GM18858 (cell line): ENCODE results near the gene ARX.

Experiments
- ATAC-seq: cut with Tn5 transposase; IDR thresholded peaks from one replicate; pipeline ENCODE4 v1.9.1; 2021; ENCODE audit not compliant: unreplicated experiment

ARX gene

GRCh38 chrX:25016938-25017598, 1.3 kb upstream of the ARX start:
- no peak for ATAC-seq

GRCh38 chrX:25016361-25016671, 551 bp upstream of the ARX start:
- no peak for ATAC-seq

DNA sequence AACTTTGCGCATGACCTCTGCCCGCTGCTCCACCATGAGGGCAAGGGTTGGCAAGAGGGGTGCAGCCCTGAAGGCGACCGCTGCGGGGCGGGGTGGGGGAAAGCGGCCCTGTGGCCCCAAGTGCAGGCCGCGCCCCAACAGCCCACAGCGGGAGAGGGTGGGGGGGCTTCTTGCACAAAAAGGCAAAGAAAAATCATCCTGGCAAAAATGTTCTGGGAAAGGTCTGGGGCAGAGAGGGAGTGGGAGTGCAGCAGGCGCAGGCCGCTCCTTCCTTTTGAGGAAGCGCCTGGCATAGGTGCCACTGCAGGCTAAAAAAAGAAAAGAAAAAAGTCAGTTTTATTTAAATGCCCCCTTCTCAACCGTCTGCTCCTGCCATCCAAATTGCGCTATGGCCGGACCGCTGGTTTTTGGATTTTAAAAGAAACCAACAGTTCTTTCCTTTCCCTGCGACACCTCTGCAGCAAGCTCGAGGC, 1.4 kb downstream of the ARX start:
- ATAC-seq: no peak

- no peak for ATAC-seq
These were observed 2.0 kb downstream of the ARX start for GRCh38 chrX:25013632-25014365.

GRCh38 chrX:25012793-25013631, 2.8 kb downstream of the ARX start:
- no peak for ATAC-seq

- ATAC-seq: no peak
These were observed 3.4 kb downstream of the ARX start for GRCh38 chrX:25012433-25012735.

DNA sequence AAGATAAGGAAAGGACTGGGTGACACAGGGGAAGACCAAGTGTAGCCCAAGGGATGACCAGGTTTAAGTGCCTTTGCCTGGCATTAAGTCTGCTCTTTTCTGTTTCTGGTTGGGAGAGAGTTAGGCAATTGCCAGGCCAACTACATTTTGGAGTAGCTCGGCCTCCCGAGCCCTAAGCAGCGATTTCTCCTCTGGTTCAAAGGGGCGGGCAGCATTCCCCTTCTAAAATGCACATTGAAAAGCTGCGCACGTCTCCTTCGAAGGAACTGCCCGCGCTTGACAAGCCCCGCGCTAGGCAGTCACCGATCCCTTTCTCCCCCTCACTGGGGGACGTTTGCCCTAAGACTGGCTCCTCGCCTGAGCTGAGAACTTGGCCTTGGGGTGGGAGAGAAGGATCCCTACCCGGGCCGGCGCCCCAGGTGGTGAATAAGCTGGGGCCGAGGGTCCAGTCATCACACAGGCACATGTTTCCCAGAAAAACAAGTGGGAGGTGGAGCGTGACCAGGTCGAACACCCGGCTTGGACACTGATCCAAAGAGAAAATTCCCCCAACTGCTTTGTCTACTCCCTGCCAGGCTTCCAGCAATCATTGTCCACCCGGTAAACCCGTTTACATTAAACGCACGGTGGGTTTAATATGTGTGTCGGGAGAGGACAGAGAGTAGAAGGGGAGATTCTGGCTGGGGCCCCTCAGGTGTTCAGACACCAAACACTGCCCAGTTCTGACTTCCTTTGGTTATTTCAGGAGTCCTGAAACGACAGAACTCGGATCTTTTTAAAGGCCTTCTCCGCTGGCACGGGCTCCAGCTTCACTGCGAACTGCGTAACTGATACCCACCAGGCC, 4.0 kb downstream of the ARX start:
- no peak for ATAC-seq

- ATAC-seq: no peak
These were observed 4.8 kb downstream of the ARX start for GRCh38 chrX:25010784-25011588.

- ATAC-seq: no peak
These were observed 6.4 kb downstream of the ARX start for GRCh38 chrX:25009407-25009806.

GRCh38 chrX:25007059-25008053, 8.4 kb downstream of the ARX start:
- ATAC-seq: no peak

GRCh38 chrX:25006586-25007058, 9.1 kb downstream of the ARX start:
- ATAC-seq: no peak

DNA sequence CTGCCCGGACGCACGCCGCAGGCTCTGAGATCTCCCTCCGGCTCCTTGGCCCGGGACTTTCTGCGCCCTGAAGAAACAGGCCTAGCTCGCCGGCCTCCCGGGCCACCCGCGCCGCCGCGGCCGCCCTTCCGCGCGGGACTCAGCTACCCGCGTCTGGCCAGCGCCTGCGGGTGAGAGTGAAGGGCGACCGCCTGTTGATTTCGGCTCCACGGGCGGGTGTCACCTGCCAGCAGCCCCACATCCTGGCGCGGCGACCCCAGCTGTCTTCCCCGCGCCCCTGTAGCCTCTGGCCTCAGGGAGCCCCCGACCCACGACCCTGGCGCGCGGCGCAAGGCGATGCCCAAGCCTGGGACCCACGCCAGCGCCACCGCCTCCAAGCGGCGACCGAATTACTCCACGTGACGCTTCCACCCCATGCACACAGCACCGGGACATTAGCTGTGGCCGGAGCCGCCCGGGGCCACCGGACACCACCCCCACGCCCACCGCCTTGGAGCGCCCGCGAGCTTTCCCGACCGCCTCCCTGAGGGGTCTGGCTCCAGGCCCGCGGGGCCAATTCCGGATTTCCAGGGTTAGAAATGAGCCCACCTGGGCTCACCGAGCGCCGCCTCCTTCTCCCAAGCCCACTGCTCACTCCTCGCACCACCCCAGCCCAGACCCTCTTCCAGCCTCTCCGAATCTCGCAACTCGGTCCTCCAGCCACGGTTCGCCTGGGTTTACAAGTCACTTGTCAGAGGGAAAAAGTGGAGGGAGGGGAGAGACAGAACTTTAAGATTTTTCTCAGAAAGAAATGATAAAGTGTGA, 10.2 kb downstream of the ARX start:
- ATAC-seq: no peak

DNA sequence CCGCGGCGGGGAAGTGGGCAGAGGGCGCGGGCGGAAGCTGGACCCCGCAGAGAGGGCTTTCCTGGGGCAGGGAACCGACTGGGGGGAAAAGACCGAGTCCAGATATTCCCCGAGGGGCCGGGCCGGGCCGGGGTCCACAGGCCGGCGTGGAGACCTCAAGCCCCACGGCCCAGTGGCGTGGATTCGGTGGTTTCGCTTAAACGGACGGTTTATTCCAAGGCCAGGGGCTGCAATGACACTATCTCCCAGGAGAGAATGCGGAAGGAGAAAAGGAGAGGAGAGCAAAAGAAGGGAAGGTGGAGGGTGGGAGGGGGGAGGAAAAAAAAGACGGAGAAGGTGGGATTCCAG, 10.8 kb downstream of the ARX start:
- ATAC-seq: no peak

DNA sequence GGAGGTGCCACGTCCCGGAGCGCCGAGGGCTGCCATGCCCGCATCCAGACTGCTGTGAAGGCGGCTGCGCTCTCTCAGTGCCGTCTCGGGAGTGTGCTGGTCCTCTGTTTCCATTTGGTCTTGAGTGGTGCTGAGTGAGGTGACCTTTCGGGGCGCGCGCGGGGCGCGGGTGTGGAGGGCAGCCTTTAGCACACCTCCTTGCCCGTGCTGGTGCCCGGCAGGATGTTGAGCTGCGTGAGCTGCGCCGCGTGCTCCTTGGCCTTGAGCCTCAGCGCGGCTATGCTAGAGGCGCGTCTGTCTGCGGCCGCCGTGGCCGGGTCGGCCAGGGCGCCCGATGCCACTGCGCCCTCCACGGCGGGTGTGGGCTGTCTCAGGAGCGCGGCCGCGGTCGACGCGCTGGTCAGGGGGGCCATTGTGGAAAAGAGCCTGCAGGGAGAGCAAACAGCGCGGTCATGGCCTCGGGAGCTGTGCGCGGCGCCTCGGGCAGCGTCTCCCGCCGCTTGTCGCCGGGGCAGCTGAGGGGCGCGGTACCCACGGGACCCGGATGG, 11.2 kb downstream of the ARX start:
- no peak for ATAC-seq

DNA sequence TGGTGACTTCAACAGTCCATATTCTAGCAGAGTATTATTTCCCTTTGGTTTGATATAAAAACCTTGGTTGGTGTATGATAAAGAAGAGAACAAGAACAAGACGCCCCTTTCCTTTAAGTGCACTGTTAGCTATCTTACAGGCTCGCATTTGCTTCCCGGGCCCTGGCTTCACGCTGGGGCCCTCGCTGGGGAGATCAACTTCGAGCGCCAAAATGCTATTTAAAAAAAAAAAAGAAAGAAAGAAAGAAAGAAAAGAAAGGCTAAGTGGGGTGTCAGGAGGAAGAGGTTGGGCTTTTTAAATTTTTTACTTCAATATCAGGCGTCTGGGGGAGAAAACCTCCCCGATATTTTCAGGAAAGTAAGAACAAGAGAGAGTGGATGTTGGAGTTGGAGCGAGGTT, 11.7 kb downstream of the ARX start:
- no peak for ATAC-seq

DNA sequence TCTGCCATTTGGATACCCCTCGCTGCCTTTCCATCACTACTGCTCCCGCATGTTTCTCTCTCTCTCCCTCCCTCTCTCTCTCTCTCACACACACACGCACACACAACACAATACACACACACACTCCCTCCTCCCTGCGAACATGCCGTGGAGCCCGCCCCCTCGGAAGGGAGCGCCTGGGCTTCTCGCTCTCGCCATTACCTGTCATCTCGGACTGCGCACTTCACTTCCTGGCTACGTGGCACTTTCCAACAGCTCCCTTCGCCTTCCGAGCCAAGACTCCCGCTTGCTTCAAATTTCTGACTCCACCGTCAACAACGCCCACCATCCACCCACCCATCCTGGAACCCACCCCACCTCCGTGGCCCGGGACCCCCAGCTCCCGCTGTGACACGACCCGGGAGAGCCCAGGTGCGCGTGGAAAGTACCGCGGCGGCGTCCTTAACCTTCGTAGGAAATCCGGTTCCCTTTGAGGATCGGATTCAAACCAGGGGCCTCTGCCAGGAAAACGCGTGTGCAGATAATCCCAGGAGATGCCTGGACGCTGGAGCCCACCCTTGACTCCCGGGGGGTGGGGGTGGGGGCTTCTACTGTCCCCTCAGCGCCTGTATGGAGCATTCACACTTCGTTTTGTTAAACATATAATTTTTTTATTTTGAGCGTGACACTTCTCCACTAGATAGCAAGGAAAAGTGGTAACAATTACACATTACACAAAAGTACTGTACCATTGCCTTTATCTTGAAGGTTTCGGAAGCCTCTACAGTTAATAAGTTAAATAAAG, 12.5 kb downstream of the ARX start:
- no peak for ATAC-seq

DNA sequence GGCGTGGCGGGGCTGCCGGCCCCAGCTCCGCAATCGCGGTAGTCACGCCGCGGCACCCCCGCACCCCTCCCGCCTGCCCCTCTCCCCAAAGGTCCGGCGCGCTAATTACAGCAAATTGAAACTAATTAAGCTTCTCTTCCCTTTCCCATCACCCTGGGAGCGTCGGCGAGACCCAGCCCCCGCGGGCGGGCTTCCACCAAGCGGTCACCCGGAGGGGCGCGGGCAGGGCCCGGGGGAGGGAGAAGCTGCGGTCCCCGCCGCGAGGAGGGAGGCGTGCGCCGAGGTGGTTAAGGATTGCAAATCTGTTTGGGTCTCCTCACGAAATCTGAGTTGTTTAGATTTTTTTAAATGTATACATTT, 13.1 kb downstream of the ARX start:
- no peak for ATAC-seq
